ENCODE data around the gene ATP1B1. TPM values are rescaled to one million over a fixed set of nuclear protein-coding genes. Genes with fewer than 3 reads are reported as not detected.

ATP1B1 gene
- total and polyA plus RNA-seq, 2 donors (not counting 1 experiment from before 2014, with no cell fraction given): 1.4 to 1.7 TPM

GRCh38 chr1:169141356-169141755, 34.9 kb downstream of the ATP1B1 start:
- ChIA-PET POLR2A (no interaction called here), CTCF (no interaction called here)
- Histone ChIP-seq H2AFZ (ENCODE audit: insufficient read depth, low read depth, low read length, poor library complexity, severe bottlenecking) (no peak overlapping the region), H3K4me3 (ENCODE audit: control extremely low read depth in 1 of 5, extremely low read depth in 1 of 5, insufficient read depth in 1 of 5, low read depth in 2 of 5, low read length in 4 of 5) (no peak overlapping the region), H3K9me3 (ENCODE audit: control extremely low read depth in 1 of 3, control insufficient read depth in 2 of 3, insufficient read depth in 1 of 3, low read length in 2 of 3) (no peaks in the 10 kb centered on the region), H3K27ac (ENCODE audit: low read length in 2 of 2) (no peak overlapping the region), H3K4me2 (replicated peaks; ENCODE audit: low read depth, low read length, poor library complexity, severe bottlenecking) (no peak overlapping the region), H3K27me3 (replicated peaks in 1 of 4; ENCODE audit: control extremely low read depth in 1 of 4, control insufficient read depth in 3 of 4, insufficient read depth in 4 of 4, low read length in 3 of 4) (no peaks in the 10 kb centered on the region), H3K4me1 (ENCODE audit: control insufficient read depth in 2 of 2, insufficient read depth in 2 of 2, low read length in 2 of 2) (no peaks in the 10 kb centered on the region), H4K20me1 (ENCODE audit: control insufficient read depth, insufficient read depth, low read length, poor library complexity, severe bottlenecking) (no peaks in the 10 kb centered on the region), H3K36me3 (replicated peaks in 1 of 2; ENCODE audit: control extremely low read depth in 1 of 2, control insufficient read depth in 1 of 2, extremely low read depth in 1 of 2, insufficient read depth in 2 of 2, low read length in 1 of 2) (no peaks in the 10 kb centered on the region), H3K79me2 (ENCODE audit: control insufficient read depth, insufficient read depth, low read length) (no peaks in the 10 kb centered on the region), H3K9ac (ENCODE audit: low read length) (no peak overlapping the region)
- DNase-seq (no peak), ATAC-seq (ENCODE audit: low read depth) (no peak)
- intact Hi-C loops (cut with micrococcal nuclease): no loop called here
- no peaks in the 10 kb centered on the region for H3K27me3 Mint-ChIP-seq
- H3K4me1 Mint-ChIP-seq: no peaks in the 10 kb centered on the region
- no peak overlapping the region for H3K4me3 Mint-ChIP-seq
- 100% methylated on average over 2 of the region's 3 CpGs for WGBS (ENCODE audit: insufficient coverage)
- H3K9me3 Mint-ChIP-seq (ENCODE audit: insufficient read depth): no peaks in the 10 kb centered on the region
- TF ChIP-seq CTCF (IDR thresholded peaks at IDR 0.05) (no peak), EZH2 (IDR thresholded peaks at IDR 0.05; ENCODE audit: borderline replicate concordance, insufficient read depth, low read depth, low read length, poor library complexity, severe bottlenecking) (no peak)
- H3K27ac Mint-ChIP-seq: no peak overlapping the region

DNA sequence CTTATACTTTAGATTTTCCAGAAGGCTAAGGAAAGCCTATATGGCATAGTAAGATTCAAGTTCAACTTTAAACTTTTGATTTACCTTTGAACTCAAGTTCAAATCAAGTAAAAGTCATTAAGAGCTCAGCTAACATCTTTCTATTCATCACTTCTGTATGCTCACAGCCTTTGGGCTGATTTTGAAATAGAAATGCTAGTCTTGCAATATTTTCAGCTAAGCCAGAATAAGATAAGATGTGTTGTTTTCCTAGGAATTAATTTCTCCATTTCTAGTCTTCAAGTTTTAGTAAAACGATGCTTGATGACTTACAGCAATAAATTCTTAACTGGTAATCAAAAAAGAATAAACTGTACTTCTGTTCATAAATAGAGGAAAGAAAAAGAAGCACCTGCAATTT, 35.6 kb downstream of the ATP1B1 start:
- H3K9me3 ChIP-seq (ENCODE audit: control extremely low read depth in 1 of 3, control insufficient read depth in 2 of 3, insufficient read depth in 1 of 3, low read length in 2 of 3): no peaks in the 10 kb centered on the region
- H4K20me1 ChIP-seq (ENCODE audit: control insufficient read depth, insufficient read depth, low read length, poor library complexity, severe bottlenecking): no peaks in the 10 kb centered on the region
- H3K79me2 ChIP-seq (ENCODE audit: control insufficient read depth, insufficient read depth, low read length): no peaks in the 10 kb centered on the region
- no peak overlapping the region for H2AFZ ChIP-seq (ENCODE audit: insufficient read depth, low read depth, low read length, poor library complexity, severe bottlenecking)
- no peak for TF ChIP-seq CTCF (IDR thresholded peaks at IDR 0.05)
- no peak for TF ChIP-seq EZH2 (IDR thresholded peaks at IDR 0.05; ENCODE audit: borderline replicate concordance, insufficient read depth, low read depth, low read length, poor library complexity, severe bottlenecking)
- CTCF ChIA-PET: no interaction called here
- no peaks in the 10 kb centered on the region for H3K4me1 ChIP-seq (ENCODE audit: control insufficient read depth in 2 of 2, insufficient read depth in 2 of 2, low read length in 2 of 2)
- Mint-ChIP-seq H3K27ac (no peak overlapping the region), H3K4me3 (no peak overlapping the region), H3K4me1 (no peaks in the 10 kb centered on the region), H3K9me3 (ENCODE audit: insufficient read depth) (no peaks in the 10 kb centered on the region), H3K27me3 (no peaks in the 10 kb centered on the region)
- no peak overlapping the region for H3K9ac ChIP-seq (ENCODE audit: low read length)
- no peak for DNase-seq
- no peak for ATAC-seq (ENCODE audit: low read depth)
- no peak overlapping the region for H3K27ac ChIP-seq (ENCODE audit: low read length in 2 of 2)
- H3K36me3 ChIP-seq (replicated peaks in 1 of 2; ENCODE audit: control extremely low read depth in 1 of 2, control insufficient read depth in 1 of 2, extremely low read depth in 1 of 2, insufficient read depth in 2 of 2, low read length in 1 of 2): no peaks in the 10 kb centered on the region
- H3K4me3 ChIP-seq (ENCODE audit: control extremely low read depth in 1 of 5, extremely low read depth in 1 of 5, insufficient read depth in 1 of 5, low read depth in 2 of 5, low read length in 4 of 5): no peak overlapping the region
- no peaks in the 10 kb centered on the region for H3K27me3 ChIP-seq (replicated peaks in 1 of 4; ENCODE audit: control extremely low read depth in 1 of 4, control insufficient read depth in 3 of 4, insufficient read depth in 4 of 4, low read length in 3 of 4)
- no CpG with 5 or more reads among the region's 1 CpG for WGBS (ENCODE audit: insufficient coverage)
- intact Hi-C loops (cut with micrococcal nuclease): no loop called here
- POLR2A ChIA-PET: no interaction called here
- H3K4me2 ChIP-seq (replicated peaks; ENCODE audit: low read depth, low read length, poor library complexity, severe bottlenecking): no peak overlapping the region
